GM12891 (cell line): Measurements from ENCODE around the gene GMNN.

Experiments
- POLR2A ChIP-seq: IDR thresholded peaks from 2 replicates; pipeline ENCODE4 v1.6.1; 2011; ENCODE audit warnings: low read depth, low read length, control low read depth
- POLR2AphosphoS5 ChIP-seq: IDR thresholded peaks from 2 replicates; pipeline ENCODE4 v1.6.1; 2011; ENCODE audit warnings: low read depth, low read length, control low read depth
- POU2F2 ChIP-seq: IDR thresholded peaks from 2 replicates; pipeline ENCODE4 v1.6.1; 2011; ENCODE audit warnings: low read depth, mild to moderate bottlenecking, control low read depth, low read length, moderate library complexity
- SPI1 ChIP-seq: IDR thresholded peaks from 2 replicates; pipeline ENCODE4 v1.6.1; 2011; ENCODE audit warnings: low read depth, low read length, control low read depth
- TAF1 ChIP-seq: IDR thresholded peaks from 2 replicates; pipeline ENCODE4 v1.6.1; 2011; ENCODE audit warnings: low read depth, low read length, control low read depth

GRCh38 chr6:24778121-24778520, 3.4 kb downstream of the GMNN start:
- TF ChIP-seq POLR2AphosphoS5 (no peak), POLR2A (no peak), TAF1 (no peak), POU2F2 (no peak), SPI1 (no peak)
